OCI-LY7 (cell line): Measurements from ENCODE around the gene HEATR5A. TPM values are rescaled to one million over a fixed set of nuclear protein-coding genes. Genes with fewer than 3 reads are reported as not detected.
"Not testable (repeated sequence)": the region's sequence is repeated elsewhere in the genome, so short reads cannot be mapped to it uniquely, and the experiment has no call there.

Source experiments
- BruUV-seq: library from RNA; stranded (reverse); fragments of 400-500 nt; replicated peaks from 2 replicates; lab custom pipeline; 2021; lab: Mats Ljungman, UMichigan
- CTCF ChIA-PET: fragments of 300-600 bp; sonication (Branson Sonifier 250); formaldehyde crosslinking; loops from one replicate; lab custom pipeline; 2022; ENCODE audit warnings: antibody characterized with exemption; ENCODE audit not compliant: unreplicated experiment; lab: Charles Lee
- POLR2A ChIA-PET: fragments of 300-600 bp; sonication (Branson Sonifier 250); formaldehyde crosslinking; loops from one replicate; lab custom pipeline; 2022; ENCODE audit warnings: antibody characterized with exemption; lab: Charles Lee
- DNase-seq: peaks from one replicate; pipeline ENCODE4 v3.0.0-alpha.2; 2015; ENCODE audit warnings: low spot score
- H2AFZ ChIP-seq: fragments of 200-600 bp; sonication (generic), shearing (Covaris generic); 2 replicates; pipeline ENCODE4 v1.6.1; 2014; ENCODE audit warnings: mild to moderate bottlenecking, antibody characterized with exemption, low read length, moderate library complexity
- H3K27ac ChIP-seq: fragments of 200-600 bp; sonication (generic); 2 replicates; pipeline ENCODE4 v1.5.1; 2014; ENCODE audit warnings: mixed run types, low read depth, mild to moderate bottlenecking, moderate library complexity, low read length, inconsistent platforms; ENCODE audit not compliant: poor library complexity, severe bottlenecking
- H3K36me3 ChIP-seq: fragments of 200-600 bp; sonication (generic); 2 replicates; pipeline ENCODE4 v1.6.1; 2014; ENCODE audit warnings: mild to moderate bottlenecking, antibody characterized with exemption, low read length, moderate library complexity, mixed read lengths; ENCODE audit not compliant: insufficient read depth
- H3K4me1 ChIP-seq: fragments of 200-600 bp; sonication (generic); 2 replicates; pipeline ENCODE4 v1.5.1; 2014; ENCODE audit warnings: mild to moderate bottlenecking, low read length; ENCODE audit not compliant: insufficient read depth, poor library complexity, severe bottlenecking
- H3K4me2 ChIP-seq: fragments of 200-600 bp; sonication (generic); 2 replicates; pipeline ENCODE4 v1.6.1; 2014; ENCODE audit warnings: mild to moderate bottlenecking, low read length
- H3K4me3 ChIP-seq: fragments of 200-600 bp; sonication (generic); 2 replicates; pipeline ENCODE4 v1.5.1; 2014; ENCODE audit warnings: mild to moderate bottlenecking, low read depth, low read length; ENCODE audit not compliant: poor library complexity, severe bottlenecking
- H3K79me2 ChIP-seq: fragments of 200-600 bp; sonication (generic); 2 replicates; pipeline ENCODE4 v1.6.1; 2016; ENCODE audit warnings: low read depth, mild to moderate bottlenecking, low read length, moderate library complexity, mixed read lengths; ENCODE audit not compliant: insufficient read depth
- H3K9me2 ChIP-seq: fragments of 200-600 bp; sonication (generic); 2 replicates; pipeline ENCODE4 v1.6.1; 2016; ENCODE audit warnings: mild to moderate bottlenecking, low read length, mixed read lengths; ENCODE audit not compliant: insufficient read depth
- H3K9me3 ChIP-seq: fragments of 200-600 bp; sonication (generic); 2 replicates; pipeline ENCODE4 v1.6.1; 2014; ENCODE audit warnings: mild to moderate bottlenecking, mixed run types, low read length, mixed read lengths
- H4K20me1 ChIP-seq: fragments of 200-600 bp; sonication (generic); 2 replicates; pipeline ENCODE4 v1.6.1; 2014; ENCODE audit warnings: mild to moderate bottlenecking, antibody characterized with exemption, low read length, moderate library complexity, mixed read lengths; ENCODE audit not compliant: insufficient read depth
- CTCF ChIP-seq: fragments of 200-600 bp; sonication (generic); conservative IDR thresholded peaks from 2 replicates; pipeline ENCODE4 v1.5.1; 2014; ENCODE audit warnings: mild to moderate bottlenecking, antibody characterized with exemption, low read length, moderate library complexity, mixed read lengths
- EZH2phosphoT487 ChIP-seq: fragments of 200-600 bp; sonication (generic); IDR thresholded peaks from 2 replicates; pipeline ENCODE4 v1.6.1; 2018; ENCODE audit warnings: low read depth, borderline replicate concordance, mild to moderate bottlenecking, mixed run types, antibody characterized with exemption, low read length, moderate library complexity, mixed read lengths
- intact Hi-C: fragments of 100-400 bp; cut with micrococcal nuclease; formaldehyde crosslinking; loops from one replicate; pipeline ENCODE4 v1.10.0; 2022; ENCODE audit not compliant: unreplicated experiment
- total RNA-seq, 2 experiments: library from RNA; depleted of rRNA in 1 of 2; stranded (reverse); fragments of >200 nt in 1 of 2; shearing (Covaris generic) in 1 of 2; gene quantifications; 2 replicates each; pipeline ENCODE4 v1.2.3, GENCODE V29; 2014 to 2022

Gene HEATR5A
- total RNA-seq, 2 experiments from 2014 or later = 12.0 to 16.2 TPM

- Histone ChIP-seq H4K20me1 (no peaks in the 10 kb centered on the region), H3K36me3 (peaks cover 8% of the 10 kb centered on the region; the same call in 1 of the 2 replicates), H3K9me3 (no peaks in the 10 kb centered on the region), H2AFZ (no peak overlapping the region), H3K27ac (no peak overlapping the region), H3K4me1 (no peaks in the 10 kb centered on the region), H3K9me2 (no peaks in the 10 kb centered on the region), H3K4me3 (no peak overlapping the region), H3K79me2 (no peaks in the 10 kb centered on the region), H3K4me2 (no peak overlapping the region)
- DNase-seq = no peak
- ChIA-PET POLR2A (interaction anchor here (1.1 kb wide), 1 partner anchor 9 kb away, joined by 3 read pairs; no protein-coding TSS in a partner anchor), CTCF (no interaction called here)
- no peak for TF ChIP-seq EZH2phosphoT487
- no peak for TF ChIP-seq CTCF
- intact Hi-C loops = no loop called here
- no TSS peak for BruUV-seq
Observed at GRCh38 chr14:31337331-31337730, 83.0 kb downstream of the HEATR5A start.

GRCh38 chr14:31336646-31337045, 83.7 kb downstream of the HEATR5A start:
- Histone ChIP-seq H4K20me1 (no peaks in the 10 kb centered on the region), H3K4me3 (no peak overlapping the region), H3K36me3 (peaks cover 8% of the 10 kb centered on the region; the same call in 1 of the 2 replicates), H3K79me2 (no peaks in the 10 kb centered on the region), H2AFZ (no peak overlapping the region), H3K4me2 (no peak overlapping the region), H3K27ac (no peak overlapping the region), H3K9me2 (no peaks in the 10 kb centered on the region), H3K4me1 (no peaks in the 10 kb centered on the region), H3K9me3 (no peaks in the 10 kb centered on the region)
- POLR2A ChIA-PET = interaction anchor here (1.1 kb wide), 1 partner anchor 9 kb away, joined by 3 read pairs; no protein-coding TSS in a partner anchor
- BruUV-seq = no TSS peak
- no peak for TF ChIP-seq EZH2phosphoT487
- TF ChIP-seq CTCF = no peak
- CTCF ChIA-PET = no interaction called here
- DNase-seq = no peak
- intact Hi-C loops = no loop called here

GRCh38 chr14:31331395-31331794, 89.0 kb downstream of the HEATR5A start:
- H3K4me3 ChIP-seq, H3K9me2 ChIP-seq, intact Hi-C loops, POLR2A ChIA-PET, DNase-seq, H3K4me1 ChIP-seq, H3K27ac ChIP-seq, H3K4me2 ChIP-seq, CTCF ChIA-PET, BruUV-seq, H2AFZ ChIP-seq, H4K20me1 ChIP-seq, H3K79me2 ChIP-seq, H3K9me3 ChIP-seq, H3K36me3 ChIP-seq: not testable (repeated sequence)

GRCh38 chr14:31329876-31330521, 90.4 kb downstream of the HEATR5A start:
- H3K9me3 ChIP-seq, H3K4me3 ChIP-seq, H3K4me1 ChIP-seq, H3K36me3 ChIP-seq, intact Hi-C loops, H3K79me2 ChIP-seq, H4K20me1 ChIP-seq, H2AFZ ChIP-seq, CTCF ChIA-PET, H3K27ac ChIP-seq, H3K9me2 ChIP-seq, POLR2A ChIA-PET, H3K4me2 ChIP-seq, BruUV-seq: not testable (repeated sequence)
- DNase-seq = peak; percentile 25
